ENCODE data around the gene IFNLR1.

DNA sequence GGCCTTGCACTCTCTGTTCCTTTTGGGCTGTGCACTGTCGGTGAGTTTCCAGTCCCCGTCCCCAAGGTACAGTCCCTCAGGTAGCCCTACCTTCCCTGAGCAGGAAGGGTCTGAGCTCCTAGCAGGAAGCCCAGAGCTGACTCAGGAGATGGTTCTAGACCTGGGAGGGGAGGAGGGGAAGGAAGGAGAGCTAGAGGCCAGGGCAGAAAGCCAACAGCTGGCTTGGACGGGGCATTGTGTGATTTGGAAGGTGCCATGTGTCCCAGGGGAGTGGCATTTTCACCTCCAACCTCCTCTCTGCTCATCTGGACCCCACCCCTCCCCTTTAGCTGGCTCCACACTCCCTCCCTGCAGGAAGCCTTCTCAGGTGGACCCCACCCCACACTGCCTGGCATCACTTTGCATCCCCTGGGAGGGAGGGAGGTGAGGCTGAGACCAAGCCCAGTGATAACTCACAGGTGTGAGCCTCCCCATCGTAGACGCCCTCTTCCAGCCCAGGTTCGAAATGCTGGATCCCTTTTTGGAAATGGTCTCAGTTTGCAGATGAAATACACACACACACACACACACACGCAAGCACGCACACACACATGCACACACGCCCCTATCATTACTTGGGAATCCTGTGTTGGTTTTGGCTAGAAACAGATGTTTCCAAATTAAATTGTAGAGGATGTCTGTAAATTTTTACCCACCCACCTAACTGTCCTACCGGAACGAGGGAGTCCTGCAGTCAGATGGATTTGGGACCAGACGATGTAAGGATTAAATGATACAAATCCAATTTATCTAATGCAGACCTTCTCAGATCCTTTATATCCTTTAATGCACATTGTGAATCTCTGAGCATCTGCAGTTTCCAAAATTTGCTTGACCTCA lies 19.7 kb upstream of the IFNLR1 start:
- TF ChIP-seq, protein P1, sequence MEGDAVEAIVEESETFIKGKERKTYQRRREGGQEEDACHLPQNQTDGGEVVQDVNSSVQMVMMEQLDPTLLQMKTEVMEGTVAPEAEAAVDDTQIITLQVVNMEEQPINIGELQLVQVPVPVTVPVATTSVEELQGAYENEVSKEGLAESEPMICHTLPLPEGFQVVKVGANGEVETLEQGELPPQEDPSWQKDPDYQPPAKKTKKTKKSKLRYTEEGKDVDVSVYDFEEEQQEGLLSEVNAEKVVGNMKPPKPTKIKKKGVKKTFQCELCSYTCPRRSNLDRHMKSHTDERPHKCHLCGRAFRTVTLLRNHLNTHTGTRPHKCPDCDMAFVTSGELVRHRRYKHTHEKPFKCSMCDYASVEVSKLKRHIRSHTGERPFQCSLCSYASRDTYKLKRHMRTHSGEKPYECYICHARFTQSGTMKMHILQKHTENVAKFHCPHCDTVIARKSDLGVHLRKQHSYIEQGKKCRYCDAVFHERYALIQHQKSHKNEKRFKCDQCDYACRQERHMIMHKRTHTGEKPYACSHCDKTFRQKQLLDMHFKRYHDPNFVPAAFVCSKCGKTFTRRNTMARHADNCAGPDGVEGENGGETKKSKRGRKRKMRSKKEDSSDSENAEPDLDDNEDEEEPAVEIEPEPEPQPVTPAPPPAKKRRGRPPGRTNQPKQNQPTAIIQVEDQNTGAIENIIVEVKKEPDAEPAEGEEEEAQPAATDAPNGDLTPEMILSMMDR (IDR thresholded peaks at IDR 0.05; ENCODE audit: extremely low read depth in 1 of 2, insufficient read depth in 1 of 2, low read depth in 1 of 2, low read length in 2 of 2), result no peak
- no peak for TF ChIP-seq POLR2AphosphoS5 (IDR thresholded peaks at IDR 0.05; ENCODE audit: insufficient read depth, low read depth, low read length)
- TF ChIP-seq POLR2A (IDR thresholded peaks at IDR 0.05; ENCODE audit: low read depth, low read length), result no peak
- TF ChIP-seq EZH2 (IDR thresholded peaks at IDR 0.05; ENCODE audit: borderline replicate concordance, low read depth, low read length, severe bottlenecking), result no peak

Measured in endothelial cell of umbilical vein (primary cell).